Dermis microvascular lymphatic vessel endothelial cell (primary cell): ENCODE results near the gene F2R. TPM values are rescaled to one million over a fixed set of nuclear protein-coding genes. Genes with fewer than 3 reads are reported as not detected.

Experiments
- DNase-seq, 2 donors: peaks; one replicate each; pipeline versions ENCODE4 v3.0.0 to v3.0.0-alpha.2; 2010; ENCODE audit warnings: low read depth in 2 of 2
- total RNA-seq: library from RNA; depleted of rRNA; stranded (reverse); fragments of >200 nt; gene quantifications from 2 replicates; pipeline ENCODE4 v1.2.1, GENCODE V29; 2014

The F2R gene
- total RNA-seq, 1 donor from 2014 or later = 79.3 TPM

DNA sequence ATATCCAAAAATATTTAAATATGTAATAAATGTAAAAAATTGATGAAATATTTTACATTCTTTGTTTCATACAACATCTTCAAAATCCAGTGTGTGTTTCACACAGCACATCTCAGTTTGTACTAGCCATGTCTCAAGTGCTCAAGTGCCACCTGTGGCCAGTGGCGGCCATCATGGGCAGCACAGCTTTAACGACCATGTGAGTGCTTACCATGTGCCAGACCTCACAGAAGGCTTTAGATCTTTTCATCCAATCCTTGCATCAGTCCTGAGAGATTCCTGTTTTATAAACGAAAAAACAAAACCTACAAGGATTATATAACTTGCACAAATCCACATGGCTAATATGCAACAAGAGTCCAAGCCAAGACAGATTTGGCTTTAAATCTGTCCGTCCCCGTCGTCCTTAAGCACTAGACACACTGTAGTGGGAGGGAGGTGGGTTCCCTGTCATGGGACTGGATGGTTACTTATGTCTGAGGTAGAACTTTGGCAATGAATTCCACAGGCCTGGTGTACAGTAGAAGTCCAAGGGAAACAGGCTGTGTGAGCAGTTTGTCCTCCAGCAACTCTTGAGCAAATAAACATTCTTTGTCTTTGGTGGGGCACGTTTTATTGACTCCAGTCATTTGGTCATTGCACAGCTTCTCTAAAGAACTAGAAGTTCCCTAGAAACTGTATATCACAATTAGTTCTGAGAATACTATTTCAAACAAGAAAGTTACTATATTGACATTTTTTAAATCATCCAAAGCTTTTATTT is 25.0 kb upstream of the F2R start:
- peak in 1 of 2 donors; percentile 94 for DNase-seq

GRCh38 chr5:76691467-76692273 is 24.3 kb upstream of the F2R start:
- peak in 1 of 2 donors; percentile 98 for DNase-seq

- DNase-seq = no peak
These were observed 23.7 kb upstream of the F2R start for GRCh38 chr5:76692274-76692540.

DNA sequence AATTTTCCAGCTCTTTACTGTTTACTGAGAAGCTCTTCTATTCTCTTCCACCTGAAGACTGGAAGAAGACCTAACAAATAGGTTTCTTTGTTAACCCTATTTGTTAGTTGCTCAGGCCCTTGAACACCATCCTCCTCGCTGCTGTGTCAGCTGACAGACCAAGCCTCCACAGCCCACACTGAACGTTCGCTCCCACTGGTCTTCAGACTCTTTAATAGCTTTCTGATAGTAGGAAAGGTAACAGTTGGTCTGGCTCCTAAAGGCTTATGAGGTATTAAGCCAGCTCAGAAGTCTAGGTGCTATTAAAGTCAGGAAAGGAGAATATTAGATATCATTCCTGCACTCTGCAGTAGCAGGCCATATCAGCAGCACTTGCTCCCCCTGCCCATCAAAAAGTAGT is 23.3 kb upstream of the F2R start:
- no peak for DNase-seq

- DNase-seq = no peak
These were observed 22.8 kb upstream of the F2R start for GRCh38 chr5:76693141-76693540.

DNA sequence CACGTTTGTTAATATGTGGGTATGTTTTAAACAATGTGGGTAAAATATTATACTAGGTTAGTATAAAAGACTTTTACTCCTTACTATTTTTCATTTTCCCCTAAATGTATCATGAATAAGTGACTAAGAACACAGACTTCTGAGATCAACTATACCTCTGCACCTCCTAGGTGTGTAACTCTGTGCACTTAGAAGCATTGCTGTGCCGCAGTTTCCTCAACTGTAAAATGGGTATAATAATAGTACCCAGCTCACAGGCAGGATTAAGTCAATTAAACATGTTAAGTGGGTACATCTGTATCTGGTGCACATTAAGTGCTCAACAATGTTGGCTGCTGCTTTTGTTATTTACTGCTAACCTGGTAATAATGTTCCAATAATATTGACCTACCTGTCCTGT is 21.6 kb upstream of the F2R start:
- DNase-seq = no peak

DNA sequence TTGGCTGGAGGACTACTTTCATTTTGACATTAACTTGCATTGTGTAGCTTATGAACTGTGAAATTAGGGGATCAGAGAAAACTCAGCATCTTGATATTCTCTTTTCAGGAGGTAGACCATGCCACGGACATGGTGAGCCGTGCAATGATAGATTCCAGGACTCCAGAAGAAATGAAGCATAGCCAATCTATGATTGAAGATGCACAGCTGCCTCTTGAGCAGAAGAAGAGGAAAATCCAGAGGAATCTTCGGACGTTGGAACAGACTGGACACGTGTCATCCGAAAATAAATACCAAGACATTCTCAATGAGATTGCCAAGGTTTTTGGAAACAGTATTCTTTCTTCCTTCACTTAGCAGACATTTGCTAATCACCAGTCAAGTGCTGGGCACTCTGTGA is 20.6 kb upstream of the F2R start:
- DNase-seq = no peak

GRCh38 chr5:76696251-76696650 is 19.7 kb upstream of the F2R start:
- peak in 1 of 2 donors; percentile 85 for DNase-seq

DNA sequence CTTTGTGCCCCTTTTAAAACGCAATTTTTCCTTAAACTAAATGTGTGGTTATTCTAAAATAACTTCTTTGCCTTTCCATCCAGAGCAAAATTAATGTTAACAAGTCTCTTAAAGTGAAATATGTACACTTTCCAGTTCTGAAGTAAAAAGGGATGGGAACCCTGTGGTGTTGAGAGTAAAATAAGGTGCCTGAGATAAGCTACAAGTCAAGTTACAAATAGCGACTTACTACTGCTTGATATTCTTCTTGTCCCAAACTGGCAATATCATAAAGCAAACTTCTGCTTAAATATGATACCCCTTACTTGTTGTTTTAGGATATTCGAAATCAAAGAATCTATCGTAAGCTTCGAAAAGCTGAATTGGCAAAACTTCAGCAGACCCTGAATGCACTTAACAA is 18.3 kb upstream of the F2R start:
- no peak for DNase-seq

DNA sequence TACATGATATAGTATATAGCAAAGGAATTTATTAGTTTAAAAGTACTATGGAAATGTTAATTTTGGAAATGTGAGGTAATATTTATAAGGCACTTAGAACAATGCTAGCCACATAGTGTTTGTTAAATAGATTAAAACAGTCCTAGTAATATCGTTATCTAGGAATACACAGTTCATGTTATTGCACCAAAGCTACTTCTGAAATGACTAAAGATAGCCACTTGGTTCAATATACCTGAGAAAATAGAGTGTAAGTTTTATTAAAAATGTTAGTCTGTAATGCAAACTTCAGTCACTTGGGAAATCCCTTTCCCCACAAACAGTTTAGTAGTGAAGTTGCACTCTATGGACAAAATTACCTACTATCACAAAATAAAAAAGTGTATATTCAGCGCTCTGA is 15.4 kb upstream of the F2R start:
- no peak for DNase-seq

- DNase-seq = peak; percentile 80 to 90
These were observed 14.6 kb upstream of the F2R start for GRCh38 chr5:76701298-76701697.

GRCh38 chr5:76703707-76704106 is 12.2 kb upstream of the F2R start:
- peak in 1 of 2 donors; percentile 44 for DNase-seq

DNA sequence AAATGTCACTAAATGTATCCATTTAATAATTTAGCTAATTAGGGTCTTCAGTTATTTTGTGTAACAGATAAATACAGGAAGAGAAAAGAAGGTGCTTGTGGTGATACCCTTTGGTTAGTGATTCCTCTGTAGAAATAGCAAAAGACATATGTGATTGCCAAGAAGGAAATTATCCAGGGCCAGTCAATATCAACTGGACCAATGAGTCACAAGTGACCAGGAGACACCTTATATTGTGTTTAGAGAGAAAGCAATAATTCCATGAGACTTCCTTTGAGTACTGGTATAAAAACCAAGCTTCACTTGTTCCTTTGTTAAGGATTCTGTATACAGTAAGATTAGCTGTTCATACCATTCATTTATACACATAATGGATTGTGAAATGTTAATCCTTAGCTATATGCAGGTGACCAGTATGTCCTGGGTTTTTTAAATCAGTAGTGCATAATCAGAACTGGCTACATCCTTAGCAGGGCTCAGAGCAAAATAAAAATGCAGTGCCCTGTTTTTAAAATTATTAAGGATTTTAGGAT is 11.7 kb upstream of the F2R start:
- peak in 1 of 2 donors; percentile 84 for DNase-seq

GRCh38 chr5:76705574-76705973 is 10.4 kb upstream of the F2R start:
- peak in 1 of 2 donors; percentile 47 for DNase-seq

DNA sequence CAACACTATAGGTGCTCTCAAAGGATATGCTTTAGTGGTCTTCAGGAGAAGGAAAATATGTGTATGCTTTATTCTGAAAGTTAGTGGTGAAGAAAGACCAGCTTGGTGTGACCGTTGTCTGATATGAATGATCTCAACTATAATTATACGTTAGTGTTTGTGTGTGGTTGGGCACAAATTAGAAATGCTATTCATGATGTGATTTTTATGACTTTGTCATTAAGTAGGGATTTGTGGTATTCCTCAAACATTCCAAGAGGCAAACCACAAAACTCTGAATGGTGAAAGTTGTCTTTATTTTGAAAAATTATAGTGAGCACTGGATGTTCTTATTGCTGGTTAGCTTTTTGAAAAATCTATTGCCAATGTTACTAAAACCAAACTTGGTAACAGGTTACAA is 6.2 kb upstream of the F2R start:
- no peak for DNase-seq

- DNase-seq = no peak
These were observed 4.9 kb upstream of the F2R start for GRCh38 chr5:76710991-76711390.

DNA sequence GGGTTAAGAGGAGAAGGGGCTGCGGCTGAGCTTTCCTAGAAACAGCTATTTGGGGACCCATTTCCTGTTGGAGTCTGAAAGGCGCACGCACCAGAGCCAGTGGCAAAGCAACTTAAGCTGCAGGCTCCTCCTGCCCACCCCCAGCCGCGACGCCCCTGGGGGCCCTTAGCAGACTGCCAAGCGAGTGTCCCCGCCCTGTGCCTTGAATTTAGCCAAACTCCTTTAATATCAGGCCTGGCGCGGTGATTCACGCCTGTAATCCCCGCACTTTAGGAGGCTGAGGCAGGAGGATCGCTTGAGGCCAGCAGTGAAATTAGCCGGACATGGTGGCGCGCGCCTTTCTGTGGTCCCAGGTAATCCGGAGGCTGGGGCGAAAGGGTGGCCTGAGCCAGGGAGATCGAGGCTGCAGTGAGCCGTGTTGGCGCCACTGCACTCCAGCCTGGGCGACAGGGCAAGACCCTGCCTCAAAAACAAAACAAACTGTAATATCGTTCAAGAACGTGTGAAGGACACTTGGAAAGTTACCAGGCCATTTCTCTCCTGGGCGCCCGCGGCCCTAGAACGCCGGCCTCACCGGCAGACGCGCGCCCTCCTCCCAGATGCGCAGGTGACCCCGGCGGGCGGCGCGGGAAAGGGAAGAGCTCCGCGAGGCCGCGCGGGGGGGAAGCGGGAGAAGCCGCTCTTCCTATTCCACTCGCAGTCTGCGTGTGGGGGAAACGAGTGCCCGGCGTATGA is 1.0 kb upstream of the F2R start:
- peak in 1 of 2 donors; percentile 65 for DNase-seq

DNA sequence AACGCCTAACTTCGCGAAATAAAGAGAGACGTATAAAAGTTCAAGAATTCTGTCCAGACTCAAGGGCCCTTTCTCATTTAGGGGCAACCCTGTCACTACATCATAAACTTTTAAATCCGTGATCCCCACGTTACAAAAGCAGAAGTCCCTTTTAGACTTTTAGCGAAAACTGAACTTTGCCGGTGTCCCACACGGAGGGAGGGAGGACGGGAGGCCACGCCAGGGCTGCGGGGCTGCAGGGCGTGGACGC is 515 bp upstream of the F2R start:
- no peak for DNase-seq

- peak in 1 of 2 donors; percentile 70 for DNase-seq
These were observed 681 bp downstream of the F2R start for GRCh38 chr5:76716456-76717157.

DNA sequence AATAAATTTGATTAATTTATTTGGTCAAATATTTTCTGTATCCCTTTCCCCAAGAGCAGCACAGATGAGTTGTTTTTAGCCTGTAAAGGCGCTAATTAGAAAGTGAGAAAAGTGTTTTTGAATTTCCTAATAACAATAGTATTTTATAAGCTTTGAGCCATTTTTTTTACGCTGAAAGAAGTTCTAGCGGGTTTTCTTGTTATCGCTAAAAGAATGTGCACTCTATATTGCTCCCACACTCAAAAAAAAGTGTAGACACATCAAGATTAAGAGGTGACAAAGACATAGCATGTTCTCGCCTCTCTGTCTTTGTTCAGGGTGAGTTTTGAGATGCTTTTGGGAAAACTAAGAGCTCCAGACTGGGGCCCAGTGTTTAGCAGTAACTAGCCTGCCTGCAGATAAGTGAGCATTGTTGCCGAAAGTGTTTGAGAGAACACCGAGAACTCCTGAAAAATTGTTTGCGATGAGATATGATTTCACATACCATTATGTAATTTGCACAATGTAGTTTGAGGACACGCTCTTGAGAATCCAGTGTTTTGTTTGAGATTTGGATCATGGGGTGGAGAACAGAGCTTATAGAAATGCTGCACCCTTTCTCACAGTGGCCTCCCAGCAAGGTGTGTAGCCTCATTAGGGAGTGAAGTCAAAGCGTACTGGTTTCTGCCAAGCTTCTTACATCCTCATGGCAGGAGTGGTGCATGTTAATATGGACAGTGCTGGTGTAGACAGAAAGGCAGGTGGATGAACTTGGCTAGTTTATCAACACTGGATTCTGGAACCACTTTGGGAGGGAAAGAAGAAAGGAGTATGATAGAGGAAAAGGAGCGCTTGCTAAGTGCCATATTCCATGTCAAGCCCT is 1.5 kb downstream of the F2R start:
- DNase-seq = peak in 1 of 2 donors; percentile 39

GRCh38 chr5:76718381-76718832 is 2.5 kb downstream of the F2R start:
- peak; percentile 93 to 96 for DNase-seq
